T-cell (primary cell): ENCODE measurements around the gene MLLT6. TPM values are rescaled to one million over a fixed set of nuclear protein-coding genes. Genes with fewer than 3 reads are reported as not detected.

Source experiments
- ATAC-seq, 4 experiments: fragments of 200-7000 bp in 3 of 4; fragments of 150-1000 bp in 1 of 4; cut with Tn5 transposase; replicated peaks in 1 of 4; 1 replicate in 3 of 4; 2 replicates in 1 of 4; pipeline ENCODE4 v1.10.0; 2021; ENCODE audit warnings: moderate library complexity in 3 of 4, mild to moderate bottlenecking in 2 of 4, moderate number of reproducible peaks in 1 of 4
- CTCF ChIA-PET, 2 donors: fragments of 300-600 bp; sonication (Branson Sonifier 250); formaldehyde crosslinking; loops; one replicate each; lab custom pipeline; 2022; ENCODE audit warnings: antibody characterized with exemption in 2 of 2; lab: Charles Lee
- POLR2A ChIA-PET, 2 donors: fragments of 300-600 bp; sonication (Branson Sonifier 250); formaldehyde crosslinking; loops; one replicate each; lab custom pipeline; 2022; ENCODE audit warnings: antibody characterized with exemption in 2 of 2; lab: Charles Lee
- DNase-seq, 35 experiments: peaks; one replicate each; pipeline versions ENCODE4 v3.0.0 to v3.0.0-alpha.2; 2013 to 2023
- H3K27ac ChIP-seq: one replicate; pipeline ENCODE4 v1.5.1; 2013; ENCODE audit warnings: low read length
- H3K27me3 ChIP-seq, 2 experiments: replicated peaks in 1 of 2; 1 replicate in 1 of 2; 2 replicates in 1 of 2; pipeline versions ENCODE4 v1.6.1 to v1.7.0; 2013; ENCODE audit warnings: low read length in 1 of 2, mixed read lengths in 1 of 2; ENCODE audit not compliant: control insufficient read depth in 2 of 2, insufficient read depth in 2 of 2; ENCODE audit errors: extremely low read depth in 1 of 2
- H3K36me3 ChIP-seq, 2 donors: 1 replicate in 1 of 2; 2 replicates in 1 of 2; pipeline versions ENCODE4 v1.6.1 to v1.7.0; 2013; ENCODE audit warnings: low read length in 1 of 2; ENCODE audit not compliant: control insufficient read depth in 2 of 2, insufficient read depth in 1 of 2; ENCODE audit errors: extremely low read depth in 1 of 2
- H3K4me1 ChIP-seq, 2 experiments: 1 replicate in 1 of 2; 2 replicates in 1 of 2; pipeline versions ENCODE4 v1.6.1 to v1.7.0; 2013; ENCODE audit warnings: low read length in 2 of 2, mixed read lengths in 1 of 2; ENCODE audit not compliant: insufficient read depth in 2 of 2, control insufficient read depth in 1 of 2; ENCODE audit errors: extremely low read depth in 1 of 2
- H3K4me3 ChIP-seq, 2 donors: 1 replicate in 1 of 2; 2 replicates in 1 of 2; pipeline versions ENCODE4 v1.5.1 to v1.7.0; 2013; ENCODE audit warnings: mild to moderate bottlenecking in 2 of 2, low read length in 1 of 2, moderate library complexity in 1 of 2; ENCODE audit not compliant: control insufficient read depth in 1 of 2; ENCODE audit errors: extremely low read depth in 1 of 2
- H3K9me3 ChIP-seq: 2 replicates; pipeline ENCODE4 v1.7.0; 2013
- H3K27ac Mint-ChIP-seq, 2 donors: one replicate each; pipeline ENCODE4 v1.8.0; 2020 to 2021; ENCODE audit warnings: mild to moderate bottlenecking in 2 of 2, mixed read lengths in 2 of 2
- H3K27me3 Mint-ChIP-seq, 2 donors: one replicate each; pipeline ENCODE4 v1.8.0; 2021 to 2022; ENCODE audit warnings: mixed read lengths in 2 of 2
- H3K36me3 Mint-ChIP-seq: one replicate; pipeline ENCODE4 v1.8.0; 2021; ENCODE audit warnings: mixed read lengths
- H3K4me1 Mint-ChIP-seq, 3 donors: one replicate each; pipeline ENCODE4 v1.8.0; 2020 to 2022; ENCODE audit warnings: mixed read lengths in 3 of 3, mild to moderate bottlenecking in 1 of 3
- H3K4me3 Mint-ChIP-seq, 3 donors: one replicate each; pipeline ENCODE4 v1.8.0; 2020 to 2022; ENCODE audit warnings: mild to moderate bottlenecking in 3 of 3, mixed read lengths in 3 of 3, moderate library complexity in 3 of 3
- H3K9me3 Mint-ChIP-seq, 3 donors: one replicate each; pipeline ENCODE4 v1.8.0; 2020 to 2022; ENCODE audit warnings: mixed read lengths in 3 of 3
- WGBS: methylation state at CpG from one replicate; pipeline ENCODE4 v1.1.5; 2013; ENCODE audit warnings: missing lambda C conversion rate; ENCODE audit not compliant: insufficient coverage; 5-methylcytosine and 5-hydroxymethylcytosine counted together
- total RNA-seq, 35 experiments: library from RNA in 6 of 35; stranded (reverse) in 6 of 35; fragments of 120-200 nt in 1 of 35; gene quantifications; one replicate each; pipeline versions ENCODE4 v1.2.1 to v1.2.4 and lab custom pipeline; 2013 to 2026

Gene MLLT6
- total RNA-seq, 5 donors from 2014 or later (not counting 1 experiment from before 2014, with no cell fraction given), result 412 to 506 (median 480) TPM

DNA sequence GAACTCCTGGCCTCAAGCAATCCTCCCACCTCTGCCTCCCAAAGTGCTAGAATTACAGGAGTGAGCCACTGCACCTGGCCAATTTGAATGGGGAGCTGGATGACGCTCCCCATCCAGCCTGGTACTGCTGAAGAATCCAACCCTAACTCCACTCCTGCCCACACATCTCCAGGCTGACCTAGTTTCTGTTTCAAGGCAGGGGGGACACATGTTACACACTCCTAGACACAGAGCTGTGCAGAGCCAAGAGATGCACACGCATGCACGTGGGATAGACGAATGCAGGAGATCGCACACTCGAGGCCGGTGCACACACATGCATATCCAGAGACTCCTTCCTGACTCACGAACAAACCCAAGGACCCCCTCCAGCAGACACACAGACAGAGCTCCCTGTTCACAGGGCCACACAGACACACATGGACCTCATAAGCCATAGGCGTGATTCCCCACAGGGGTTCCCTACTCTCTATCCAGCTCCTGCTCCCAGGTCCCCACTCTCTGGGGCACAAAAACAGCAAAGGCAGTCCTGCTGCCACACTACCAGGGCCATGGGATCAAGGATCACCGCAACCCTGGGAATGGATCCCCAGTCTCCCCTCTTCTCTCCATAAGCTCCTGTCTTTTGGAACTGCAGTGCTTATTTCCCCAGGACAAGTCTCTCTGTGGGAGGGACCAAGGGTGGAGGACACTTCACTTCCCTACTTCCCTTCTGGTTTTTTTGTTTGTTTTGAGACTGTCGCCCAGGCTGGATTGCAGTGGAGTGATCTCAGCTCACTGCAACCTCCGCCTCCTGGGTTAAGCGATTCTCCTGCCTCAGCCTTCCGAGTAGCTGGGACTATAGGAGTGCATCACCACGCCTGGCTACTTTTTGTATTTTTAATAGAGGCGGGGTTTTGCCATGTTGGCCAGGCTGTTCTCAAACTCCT, 44.7 kb upstream of the MLLT6 start:
- H3K27ac ChIP-seq, result no peak overlapping the region
- no peaks in the 10 kb centered on the region for H3K9me3 ChIP-seq
- no peaks in the 10 kb centered on the region for H3K9me3 Mint-ChIP-seq
- ChIA-PET POLR2A (interaction anchor here in 1 of 2 donors (0.6 kb wide), 1 partner anchor 804 kb away, joined by 5 read pairs; no protein-coding TSS in a partner anchor), CTCF (interaction anchor here (0.7 to 1.0 kb wide), 2 partner anchors 428 to 807 kb away, joined by 4 to 5 read pairs; no protein-coding TSS in a partner anchor)
- H3K4me1 Mint-ChIP-seq, result peaks cover 7 to 16% (median 12%) of the 10 kb centered on the region in 3 donors
- peaks cover 0 to 10% of the 10 kb centered on the region in 2 experiments for H3K4me1 ChIP-seq
- H3K27me3 ChIP-seq, result peaks cover 0 to 70% of the 10 kb centered on the region in 2 experiments
- H3K4me3 ChIP-seq, result no peak overlapping the region
- H3K36me3 ChIP-seq, result no peaks in the 10 kb centered on the region
- no peaks in the 10 kb centered on the region for H3K36me3 Mint-ChIP-seq
- no peak for ATAC-seq
- no peak overlapping the region for H3K4me3 Mint-ChIP-seq
- DNase-seq, result no peak
- peaks cover 16 to 45% of the 10 kb centered on the region in 2 donors for H3K27me3 Mint-ChIP-seq
- H3K27ac Mint-ChIP-seq, result peak overlapping the region in 1 of 2 donors; percentile 32
- WGBS, result 85% methylated on average over 11 of the region's 16 CpGs

DNA sequence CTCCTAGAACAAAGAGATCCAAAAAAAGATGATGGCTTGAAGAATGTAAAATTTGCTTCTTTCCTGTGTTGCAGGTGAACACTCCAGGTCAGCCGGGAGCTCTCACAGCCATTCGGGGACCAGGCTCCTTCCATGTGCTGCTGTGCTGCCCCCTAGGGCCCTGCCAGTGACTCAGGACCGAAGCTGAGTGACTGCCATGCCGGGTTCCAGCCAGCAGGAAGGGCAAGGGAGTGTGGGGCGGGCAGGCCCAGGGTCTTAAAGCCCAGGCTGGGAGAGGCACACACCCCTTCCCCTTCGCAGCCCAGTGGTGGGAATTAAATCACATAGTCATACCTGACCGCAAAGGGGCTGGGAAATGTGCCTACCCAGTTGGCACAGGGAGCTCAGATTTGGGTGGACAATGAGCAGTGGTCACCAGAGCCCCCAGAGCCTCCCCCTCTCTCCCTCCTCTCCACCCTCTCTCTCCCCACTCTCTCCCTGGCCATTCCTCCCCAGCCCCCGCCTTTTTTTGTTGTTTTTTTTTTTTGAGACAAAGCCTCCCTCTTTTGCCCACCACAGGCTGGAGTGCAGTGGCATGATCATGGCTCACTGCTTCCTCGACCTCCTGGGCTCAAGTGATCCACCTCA, 41.8 kb upstream of the MLLT6 start:
- H3K4me1 ChIP-seq, result peaks cover 0 to 8% of the 10 kb centered on the region in 2 experiments
- Mint-ChIP-seq H3K27ac (no peak overlapping the region), H3K27me3 (peaks cover 20 to 42% of the 10 kb centered on the region in 2 donors), H3K4me1 (peaks cover 6 to 9% (median 7%) of the 10 kb centered on the region in 3 donors), H3K9me3 (no peaks in the 10 kb centered on the region), H3K4me3 (no peak overlapping the region), H3K36me3 (no peaks in the 10 kb centered on the region)
- DNase-seq, result peak in 8 of 35 experiments; percentile 12 to 48 (median 22)
- no peaks in the 10 kb centered on the region for H3K9me3 ChIP-seq
- H3K27me3 ChIP-seq, result peaks cover 0 to 57% of the 10 kb centered on the region in 2 experiments
- H3K27ac ChIP-seq, result no peak overlapping the region
- no peak overlapping the region for H3K4me3 ChIP-seq
- ChIA-PET POLR2A (interaction anchor here in 1 of 2 donors (0.6 to 0.8 kb wide), 3 partner anchors 47 to 1548 kb away, joined by 4 to 6 read pairs (median 5); no protein-coding TSS in a partner anchor), CTCF (interaction anchor here (0.5 to 1.4 kb wide), 7 partner anchors 14 to 177 kb away, joined by 3 to 12 read pairs (median 4); no protein-coding TSS in a partner anchor)
- ATAC-seq, result peak in 3 of 4 experiments; percentile 51 to 68 (median 53)
- WGBS, result 15% methylated on average over 7 of the region's 9 CpGs
- H3K36me3 ChIP-seq, result no peaks in the 10 kb centered on the region

DNA sequence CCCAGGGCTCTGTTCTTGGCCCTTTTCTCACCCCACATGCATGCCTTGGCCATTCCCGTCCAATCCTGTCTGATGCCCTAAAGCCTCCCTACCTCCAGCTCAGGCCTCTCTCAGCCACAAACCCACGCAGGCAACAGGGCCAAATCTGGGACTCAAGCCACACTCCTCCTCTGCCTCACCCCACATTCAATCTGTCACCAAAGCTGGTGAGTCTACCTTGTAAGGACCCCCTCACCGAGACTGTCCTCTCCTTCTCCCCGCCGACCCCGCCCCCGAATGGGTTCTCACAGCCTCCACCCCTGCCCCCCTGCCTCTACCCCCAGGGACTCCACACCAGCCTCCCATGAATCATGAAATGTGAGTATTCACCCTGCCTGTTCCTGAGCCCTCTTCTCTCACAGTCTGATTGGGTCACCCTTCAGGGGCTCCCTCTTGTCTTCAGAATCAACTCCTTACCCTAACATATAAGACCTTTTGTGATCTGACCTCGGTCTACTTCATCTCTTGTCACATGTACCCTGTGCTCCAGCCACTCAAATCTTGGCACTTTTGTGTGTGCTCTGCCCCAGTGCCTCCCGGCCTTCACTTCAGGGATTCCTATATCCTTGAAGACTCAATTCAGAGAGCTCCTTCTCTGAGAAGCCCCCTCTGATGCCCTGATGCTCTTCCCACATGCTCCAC, 41.0 kb upstream of the MLLT6 start:
- H3K36me3 ChIP-seq, result no peaks in the 10 kb centered on the region
- DNase-seq (no peak), ATAC-seq (no peak)
- no peak overlapping the region for H3K27ac Mint-ChIP-seq
- H3K9me3 ChIP-seq, result no peaks in the 10 kb centered on the region
- peaks cover 25 to 45% of the 10 kb centered on the region in 2 donors for H3K27me3 Mint-ChIP-seq
- H3K4me3 ChIP-seq, result no peak overlapping the region
- H3K4me1 ChIP-seq, result no peaks in the 10 kb centered on the region
- H3K27ac ChIP-seq, result no peak overlapping the region
- POLR2A ChIA-PET, result interaction anchor here in 1 of 2 donors (0.8 kb wide), 1 partner anchor 1547 kb away, joined by 4 read pairs; no protein-coding TSS in a partner anchor
- 78% methylated on average over 7 of the region's 9 CpGs for WGBS
- peaks cover 2 to 57% of the 10 kb centered on the region in 2 experiments for H3K27me3 ChIP-seq
- no peaks in the 10 kb centered on the region for H3K36me3 Mint-ChIP-seq
- no peaks in the 10 kb centered on the region for H3K9me3 Mint-ChIP-seq
- peaks cover 0 to 4% (median 0%) of the 10 kb centered on the region in 3 donors for H3K4me1 Mint-ChIP-seq
- CTCF ChIA-PET, result interaction anchor here (0.7 to 1.4 kb wide), 2 partner anchors 105 to 109 kb away, joined by 4 read pairs; no protein-coding TSS in a partner anchor
- no peak overlapping the region for H3K4me3 Mint-ChIP-seq

DNA sequence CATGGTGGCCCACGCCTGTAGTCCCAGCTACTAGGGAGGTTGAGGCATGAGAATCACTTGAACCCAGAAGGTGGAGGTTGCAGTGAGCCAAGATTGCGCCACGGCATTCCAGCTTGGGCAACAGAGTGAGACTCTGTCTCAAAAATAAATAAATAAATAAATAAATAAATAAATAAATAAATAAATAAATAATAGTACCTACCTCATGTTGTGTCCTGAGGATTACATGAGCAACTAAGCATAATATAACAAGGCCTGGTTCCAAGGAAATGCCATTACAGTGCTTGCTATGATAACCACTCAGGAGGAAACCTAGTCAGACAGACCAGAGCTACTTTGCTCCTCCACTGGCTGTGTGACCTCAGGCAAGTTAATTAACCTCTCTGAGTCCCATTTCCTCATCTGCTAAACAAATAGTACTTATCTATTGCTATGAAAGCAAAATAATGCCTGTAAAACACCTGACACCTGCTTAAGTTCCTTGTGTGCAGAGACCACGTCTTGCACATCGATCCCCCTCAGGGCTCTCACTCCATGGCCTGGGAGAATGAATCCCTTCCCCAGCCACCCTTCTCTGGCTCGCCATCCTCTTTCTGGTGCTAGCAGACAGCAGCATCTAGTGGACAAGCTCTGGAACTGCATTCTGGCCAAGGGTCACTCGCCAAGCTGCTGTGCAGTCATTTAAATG, 37.8 kb upstream of the MLLT6 start:
- H3K9me3 Mint-ChIP-seq, result no peaks in the 10 kb centered on the region
- Histone ChIP-seq H3K27me3 (peaks cover 7 to 72% of the 10 kb centered on the region in 2 experiments), H3K4me3 (no peak overlapping the region), H3K36me3 (no peaks in the 10 kb centered on the region), H3K4me1 (peaks cover 0 to 7% of the 10 kb centered on the region in 2 experiments), H3K9me3 (no peaks in the 10 kb centered on the region), H3K27ac (no peak overlapping the region)
- ATAC-seq, result peak; percentile 60 to 72 (median 66)
- no peak overlapping the region for H3K4me3 Mint-ChIP-seq
- WGBS, result 0% methylated on average over 3 of the region's 7 CpGs
- no peak overlapping the region for H3K27ac Mint-ChIP-seq
- peaks cover 44 to 70% of the 10 kb centered on the region in 2 donors for H3K27me3 Mint-ChIP-seq
- H3K36me3 Mint-ChIP-seq, result no peaks in the 10 kb centered on the region
- ChIA-PET CTCF (interaction anchor here (0.6 to 2.4 kb wide), 8 partner anchors 8 to 246 kb away, joined by 3 to 26 read pairs (median 4); no protein-coding TSS in a partner anchor), POLR2A (interaction anchor here in 1 of 2 donors (0.6 kb wide), 1 partner anchor 25 kb away, joined by 3 read pairs; no protein-coding TSS in a partner anchor)
- peak in 19 of 35 experiments; percentile 18 to 69 (median 31) for DNase-seq
- H3K4me1 Mint-ChIP-seq, result peaks cover 0 to 12% (median 4%) of the 10 kb centered on the region in 3 donors

DNA sequence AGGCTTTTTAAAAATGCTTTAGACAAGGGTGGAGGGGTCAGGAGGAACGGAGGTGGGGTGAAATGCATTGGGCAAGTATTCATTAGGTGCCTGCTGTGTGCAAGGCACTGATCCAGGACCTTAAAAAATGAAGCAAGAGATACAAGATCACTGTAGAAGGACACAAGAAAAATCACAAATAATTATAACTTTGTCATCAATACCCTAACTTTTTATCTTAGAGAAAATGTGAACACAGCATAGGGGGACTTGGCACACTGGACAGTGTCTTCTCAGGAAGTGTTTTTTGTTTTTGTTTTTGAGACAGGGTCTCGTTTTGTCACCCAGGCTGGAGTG, 37.3 kb upstream of the MLLT6 start:
- no peak overlapping the region for H3K4me3 Mint-ChIP-seq
- Histone ChIP-seq H3K4me3 (no peak overlapping the region), H3K27ac (no peak overlapping the region), H3K27me3 (peaks cover 7 to 74% of the 10 kb centered on the region in 2 experiments), H3K9me3 (no peaks in the 10 kb centered on the region), H3K4me1 (peaks cover 0 to 7% of the 10 kb centered on the region in 2 experiments), H3K36me3 (no peaks in the 10 kb centered on the region)
- no peaks in the 10 kb centered on the region for H3K9me3 Mint-ChIP-seq
- peaks cover 44 to 72% of the 10 kb centered on the region in 2 donors for H3K27me3 Mint-ChIP-seq
- DNase-seq, result no peak
- ATAC-seq, result no peak
- 57% methylated on average over 1 of the region's 2 CpGs for WGBS
- H3K4me1 Mint-ChIP-seq, result peaks cover 0 to 12% (median 4%) of the 10 kb centered on the region in 3 donors
- POLR2A ChIA-PET, result interaction anchor here in 1 of 2 donors (0.6 kb wide), 1 partner anchor 9 kb away, joined by 3 read pairs; no protein-coding TSS in a partner anchor
- H3K27ac Mint-ChIP-seq, result no peak overlapping the region
- no peaks in the 10 kb centered on the region for H3K36me3 Mint-ChIP-seq
- CTCF ChIA-PET, result interaction anchor here (0.6 to 2.4 kb wide), 7 partner anchors 8 to 246 kb away, joined by 3 to 26 read pairs (median 5); no protein-coding TSS in a partner anchor
